ENCODE data around the gene MAP2K2.

The MAP2K2 gene

DNA sequence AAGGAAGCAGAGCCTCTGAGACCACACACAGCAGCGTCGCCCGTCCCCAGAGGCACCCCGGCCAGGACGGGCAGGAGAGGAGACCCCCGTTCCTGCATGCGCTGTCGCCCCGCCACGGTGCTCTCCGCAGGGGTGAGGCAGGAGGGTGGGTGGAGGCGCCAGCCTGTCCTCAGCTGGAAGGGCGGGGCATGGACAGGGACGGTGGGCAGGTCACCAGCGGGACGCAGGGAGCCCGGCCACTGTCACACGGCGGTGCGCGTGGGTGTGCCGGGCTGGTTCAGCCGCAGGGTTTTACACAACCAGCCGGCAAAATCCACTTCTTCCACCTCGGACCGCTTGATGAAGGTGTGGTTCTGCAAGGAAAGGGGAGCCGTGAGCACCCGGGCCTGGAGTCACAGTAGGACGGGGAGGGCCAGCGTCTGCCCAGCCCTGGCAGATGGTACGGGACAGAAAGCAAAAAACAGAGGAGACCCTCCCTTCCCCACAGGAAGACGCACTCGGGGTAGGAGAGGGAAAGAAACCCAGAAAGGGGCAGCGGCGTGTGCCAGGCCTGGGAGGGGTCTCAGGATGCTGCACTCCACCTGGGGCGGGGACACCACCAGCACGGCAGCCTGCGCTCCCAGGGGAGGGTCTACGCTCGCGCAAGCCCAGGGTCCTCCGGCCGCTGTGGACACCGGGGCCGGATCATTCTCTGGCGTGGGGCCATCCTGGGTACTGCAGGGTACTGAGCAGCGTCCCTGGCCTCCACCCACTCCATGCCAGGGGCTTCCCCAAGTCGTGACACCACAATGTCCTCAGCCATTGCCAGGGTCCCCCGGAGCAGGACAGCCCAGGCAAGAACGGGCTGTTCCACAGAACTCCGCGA lies 33.3 kb downstream of the MAP2K2 start:
- DNase-seq (ENCODE audit: low read depth) = no peak
- H3K4me3 ChIP-seq (ENCODE audit: low read depth, low read length) = no peak overlapping the region
- TF ChIP-seq, protein P1, sequence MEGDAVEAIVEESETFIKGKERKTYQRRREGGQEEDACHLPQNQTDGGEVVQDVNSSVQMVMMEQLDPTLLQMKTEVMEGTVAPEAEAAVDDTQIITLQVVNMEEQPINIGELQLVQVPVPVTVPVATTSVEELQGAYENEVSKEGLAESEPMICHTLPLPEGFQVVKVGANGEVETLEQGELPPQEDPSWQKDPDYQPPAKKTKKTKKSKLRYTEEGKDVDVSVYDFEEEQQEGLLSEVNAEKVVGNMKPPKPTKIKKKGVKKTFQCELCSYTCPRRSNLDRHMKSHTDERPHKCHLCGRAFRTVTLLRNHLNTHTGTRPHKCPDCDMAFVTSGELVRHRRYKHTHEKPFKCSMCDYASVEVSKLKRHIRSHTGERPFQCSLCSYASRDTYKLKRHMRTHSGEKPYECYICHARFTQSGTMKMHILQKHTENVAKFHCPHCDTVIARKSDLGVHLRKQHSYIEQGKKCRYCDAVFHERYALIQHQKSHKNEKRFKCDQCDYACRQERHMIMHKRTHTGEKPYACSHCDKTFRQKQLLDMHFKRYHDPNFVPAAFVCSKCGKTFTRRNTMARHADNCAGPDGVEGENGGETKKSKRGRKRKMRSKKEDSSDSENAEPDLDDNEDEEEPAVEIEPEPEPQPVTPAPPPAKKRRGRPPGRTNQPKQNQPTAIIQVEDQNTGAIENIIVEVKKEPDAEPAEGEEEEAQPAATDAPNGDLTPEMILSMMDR (conservative IDR thresholded peaks at IDR 0.05; ENCODE audit: low read depth, low read length) = no peak

DNA sequence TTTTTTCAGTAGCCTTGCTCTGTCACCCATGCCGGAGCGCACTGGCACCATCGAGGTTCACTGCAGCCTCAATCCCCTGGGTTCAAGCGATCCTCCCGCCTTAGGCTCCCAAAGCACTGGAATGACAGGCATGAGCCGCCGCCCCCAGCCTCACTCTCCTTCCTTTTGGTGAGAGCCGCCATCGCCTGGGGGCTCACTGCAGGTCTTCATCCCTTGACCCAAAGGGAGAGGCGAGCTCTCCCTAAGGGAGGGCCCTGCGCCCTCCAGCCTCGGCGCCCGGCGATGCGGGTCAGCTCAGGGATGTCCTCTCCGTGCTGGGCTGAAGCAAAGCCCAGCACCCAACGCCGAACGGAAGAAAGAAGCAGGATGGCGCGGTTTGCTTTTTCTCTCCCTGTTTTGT lies 34.0 kb downstream of the MAP2K2 start:
- no peak overlapping the region for H3K4me3 ChIP-seq (ENCODE audit: low read depth, low read length)
- DNase-seq (ENCODE audit: low read depth) = no peak
- TF ChIP-seq, protein P1 (conservative IDR thresholded peaks at IDR 0.05; ENCODE audit: low read depth, low read length) = no peak

DNA sequence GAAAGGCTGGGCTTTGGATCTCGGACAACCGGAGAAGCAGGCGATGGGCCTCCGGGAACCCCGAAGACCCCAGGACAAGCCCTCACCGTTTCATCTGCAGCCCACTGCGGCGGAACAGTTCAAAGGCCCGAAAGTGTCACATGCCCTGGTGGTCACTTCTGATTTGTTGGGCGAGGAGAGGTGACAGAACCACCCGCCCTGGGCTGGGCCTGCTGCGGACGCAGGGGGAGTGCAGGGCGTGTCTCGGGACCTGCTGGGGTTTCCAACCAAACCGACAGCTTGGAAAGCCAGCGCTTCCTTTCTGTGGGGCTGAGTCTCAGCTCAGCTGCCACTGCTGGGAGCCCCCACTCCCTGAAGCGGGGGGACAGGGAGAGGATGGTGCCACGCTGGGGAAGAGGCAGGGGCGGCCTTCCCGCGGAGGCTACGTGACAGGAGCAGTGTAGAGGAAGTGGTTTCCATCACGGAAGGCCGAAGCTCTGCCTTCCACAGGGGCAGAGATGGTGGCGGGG lies 34.5 kb downstream of the MAP2K2 start:
- H3K4me3 ChIP-seq (ENCODE audit: low read depth, low read length) = no peak overlapping the region
- DNase-seq (ENCODE audit: low read depth) = no peak
- TF ChIP-seq, protein P1 (conservative IDR thresholded peaks at IDR 0.05; ENCODE audit: low read depth, low read length) = no peak

DNA sequence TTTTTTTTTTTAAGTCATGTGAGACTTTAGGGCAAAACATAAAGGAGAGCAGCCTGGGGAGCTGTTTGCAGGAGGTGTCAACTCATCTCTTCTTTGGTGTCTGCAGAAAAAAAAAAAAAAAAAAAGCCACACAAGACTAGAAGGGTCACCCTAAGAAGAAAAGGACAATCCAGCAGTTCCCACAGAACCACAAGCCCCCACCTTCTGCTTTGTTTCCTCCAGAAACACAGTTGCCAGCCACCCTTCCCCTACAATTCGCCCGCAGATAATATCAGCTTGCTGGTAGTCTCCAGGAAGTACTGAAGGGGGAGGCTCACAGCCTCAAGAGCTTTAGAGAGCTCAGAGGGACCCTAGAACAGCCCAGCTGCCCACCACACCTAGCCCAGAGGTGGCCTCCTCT lies 34.9 kb downstream of the MAP2K2 start:
- TF ChIP-seq, protein P1 (conservative IDR thresholded peaks at IDR 0.05; ENCODE audit: low read depth, low read length) = no peak
- no peak for DNase-seq (ENCODE audit: low read depth)
- no peak overlapping the region for H3K4me3 ChIP-seq (ENCODE audit: low read depth, low read length)

DNA sequence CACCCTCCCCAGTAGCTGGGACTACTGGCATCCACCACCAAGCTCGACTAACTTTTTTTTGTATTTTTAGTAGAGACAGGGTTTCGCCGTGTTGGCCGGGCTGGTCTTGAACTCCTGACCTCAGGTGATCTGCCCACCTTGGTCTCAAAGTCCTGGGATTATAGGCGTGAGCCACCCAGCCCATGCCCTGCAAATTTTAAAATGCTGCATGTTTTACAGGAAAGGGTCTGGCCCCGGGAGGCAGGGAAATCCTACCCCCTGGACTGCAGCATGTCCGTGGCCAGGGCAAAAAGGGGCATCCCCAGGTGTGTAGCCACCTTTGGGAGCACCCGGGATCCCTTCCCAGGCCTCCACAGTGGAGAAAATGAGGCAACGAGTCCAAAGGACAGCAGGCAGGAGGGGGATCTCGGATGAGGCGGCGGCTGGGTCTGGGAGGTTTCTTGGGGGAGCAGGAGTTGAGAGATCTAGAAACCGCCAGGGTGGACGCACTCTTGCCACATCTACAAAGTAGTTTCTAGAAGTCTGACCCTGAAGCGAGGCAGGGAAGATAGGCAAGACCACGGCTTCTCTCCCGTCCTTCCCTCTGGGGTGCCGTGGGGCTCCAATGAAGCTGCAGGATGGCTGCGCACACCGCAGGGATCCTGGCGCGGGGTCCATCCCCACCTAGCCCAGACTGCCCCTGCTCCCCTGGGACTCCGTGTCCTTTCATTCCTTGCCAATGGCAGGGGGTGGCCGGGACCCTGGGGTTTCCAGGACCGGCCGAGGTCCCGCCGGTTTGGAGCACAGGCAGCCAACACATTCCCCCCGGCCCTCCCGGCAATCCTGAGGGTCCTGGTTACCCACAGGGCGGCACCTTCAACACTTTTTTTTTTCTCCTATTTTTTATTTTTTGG lies 35.9 kb downstream of the MAP2K2 start:
- no peak overlapping the region for H3K4me3 ChIP-seq (ENCODE audit: low read depth, low read length)
- DNase-seq (ENCODE audit: low read depth) = no peak
- TF ChIP-seq, protein P1 (conservative IDR thresholded peaks at IDR 0.05; ENCODE audit: low read depth, low read length) = no peak

DNA sequence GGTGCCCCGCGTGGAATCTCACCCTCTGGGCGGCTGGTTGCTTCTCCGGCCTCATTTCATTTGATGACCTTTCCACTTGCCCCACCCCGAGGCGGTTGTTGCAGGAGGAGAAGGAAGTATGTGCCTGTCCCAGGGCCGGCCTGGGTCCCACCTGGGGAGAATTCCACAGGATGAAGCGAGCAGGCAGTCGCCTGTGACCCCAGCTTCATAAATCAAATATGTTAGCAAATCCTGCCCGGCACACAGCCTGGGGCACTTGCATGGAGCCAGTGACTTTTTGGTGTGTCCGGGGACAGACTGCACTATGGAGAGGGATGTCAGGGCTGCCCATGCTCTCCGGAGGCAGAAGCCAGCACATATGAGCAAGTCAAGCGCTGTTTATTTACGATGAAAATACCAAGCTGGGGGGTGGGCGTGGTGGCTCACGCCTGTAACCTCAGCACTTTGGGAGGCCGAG lies 37.5 kb downstream of the MAP2K2 start:
- H3K4me3 ChIP-seq (ENCODE audit: low read depth, low read length) = no peak overlapping the region
- DNase-seq (ENCODE audit: low read depth) = no peak
- TF ChIP-seq, protein P1 (conservative IDR thresholded peaks at IDR 0.05; ENCODE audit: low read depth, low read length) = no peak

Data from choroid plexus epithelial cell (primary cell).